Dermis microvascular lymphatic vessel endothelial cell (primary cell): Measurements from ENCODE around the gene UBE2F. TPM values are rescaled to one million over a fixed set of nuclear protein-coding genes. Genes with fewer than 3 reads are reported as not detected.
A peak's percentile ranks its signal among the peaks of the same experiment; 100 is the strongest.

Experiments used
- DNase-seq, 2 donors: peaks; one replicate each; pipeline versions ENCODE4 v3.0.0 to v3.0.0-alpha.2; 2010; ENCODE audit warnings: low read depth in 2 of 2
- total RNA-seq: library from RNA; depleted of rRNA; stranded (reverse); fragments of >200 nt; gene quantifications from 2 replicates; pipeline ENCODE4 v1.2.1, GENCODE V29; 2014

The UBE2F gene, protein sequence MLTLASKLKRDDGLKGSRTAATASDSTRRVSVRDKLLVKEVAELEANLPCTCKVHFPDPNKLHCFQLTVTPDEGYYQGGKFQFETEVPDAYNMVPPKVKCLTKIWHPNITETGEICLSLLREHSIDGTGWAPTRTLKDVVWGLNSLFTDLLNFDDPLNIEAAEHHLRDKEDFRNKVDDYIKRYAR
- 31.1 and 31.4 TPM in 2 replicates for total RNA-seq

DNA sequence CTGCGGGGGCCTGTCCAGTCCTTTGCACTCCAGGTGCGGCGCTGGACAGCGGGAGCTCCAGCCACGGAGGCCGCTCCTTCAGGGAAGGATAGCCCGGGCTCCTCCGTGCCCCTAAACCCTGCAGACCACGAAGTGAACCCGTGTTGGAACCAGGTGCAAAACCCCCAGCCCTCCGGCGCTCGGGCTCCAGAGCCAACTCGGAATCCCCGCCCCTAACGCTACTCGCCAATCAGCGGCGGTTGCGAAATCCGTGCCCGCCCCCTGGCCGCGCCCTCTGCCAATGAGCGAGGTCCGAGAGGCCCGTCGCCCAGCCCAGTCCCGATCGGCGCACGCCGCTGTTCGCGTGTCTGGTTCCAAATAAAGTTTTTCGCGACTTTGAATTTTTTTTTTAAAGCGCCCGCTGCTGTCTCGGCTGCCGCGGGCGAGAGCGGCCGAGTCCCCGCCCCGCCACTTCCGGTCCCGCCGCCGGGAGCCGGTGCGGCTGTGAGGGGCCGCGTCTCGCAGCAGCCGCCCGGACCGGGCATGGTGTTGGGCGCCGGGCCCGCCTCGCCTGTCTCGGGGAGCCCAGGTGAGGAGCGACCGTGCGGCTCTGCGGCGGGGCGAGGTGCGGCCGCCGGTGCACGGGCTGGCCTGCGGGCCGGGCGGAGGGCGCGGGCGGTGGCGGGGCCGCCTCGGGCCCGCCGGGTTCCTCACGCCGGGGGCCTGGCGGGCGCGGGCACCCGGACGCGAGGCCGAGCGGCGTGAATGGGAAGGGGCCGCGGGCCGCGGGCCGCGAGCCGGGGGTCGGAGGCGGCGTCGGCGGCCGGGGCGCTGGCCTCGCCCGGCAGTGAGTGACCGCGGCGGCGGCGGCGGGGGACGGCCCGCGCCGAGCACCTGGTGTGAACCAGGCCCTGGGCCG is at the start of gene UBE2F:
UBE2F (plus strand) TSS at position 450 of the 898 bp plus-strand sequence. CDS start 6,094 bp downstream, outside the sequence.
- DNase-seq = peak; percentile 92 to 97

GRCh38 chr2:237917696-237918374 is 49.0 kb upstream of the UBE2F start:
- DNase-seq = no peak

GRCh38 chr2:237919593-237919992 is 47.2 kb upstream of the UBE2F start:
- DNase-seq = no peak

GRCh38 chr2:237920673-237921072 is 46.1 kb upstream of the UBE2F start:
- DNase-seq = no peak

DNA sequence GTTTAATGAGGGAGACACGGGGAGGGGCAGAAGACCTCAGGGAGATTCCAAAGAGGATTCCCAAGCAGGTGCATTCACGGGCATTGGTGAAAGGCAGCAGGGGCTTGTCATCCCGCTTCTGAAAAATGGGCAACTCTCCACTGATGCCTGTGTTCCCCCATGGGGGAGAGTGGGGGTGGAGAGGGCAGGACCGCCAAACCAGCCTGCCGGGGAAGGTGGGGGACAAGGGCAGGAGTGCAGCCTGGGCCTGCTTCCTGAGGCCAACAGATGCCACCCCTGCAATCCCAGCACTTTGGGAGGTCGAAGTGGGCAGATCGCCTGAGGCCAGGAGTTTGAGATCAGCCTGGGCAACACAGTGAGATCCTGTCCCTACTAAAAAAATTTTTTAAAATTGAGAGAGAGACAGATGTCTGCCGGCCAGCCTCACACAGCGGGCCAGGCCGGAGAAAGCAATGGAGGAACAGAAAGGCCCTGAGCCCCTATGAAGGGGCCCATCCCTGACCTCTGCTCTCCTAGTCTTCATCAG is 44.8 kb upstream of the UBE2F start:
- no peak for DNase-seq

GRCh38 chr2:237922641-237923361 is 44.0 kb upstream of the UBE2F start:
- no peak for DNase-seq

DNA sequence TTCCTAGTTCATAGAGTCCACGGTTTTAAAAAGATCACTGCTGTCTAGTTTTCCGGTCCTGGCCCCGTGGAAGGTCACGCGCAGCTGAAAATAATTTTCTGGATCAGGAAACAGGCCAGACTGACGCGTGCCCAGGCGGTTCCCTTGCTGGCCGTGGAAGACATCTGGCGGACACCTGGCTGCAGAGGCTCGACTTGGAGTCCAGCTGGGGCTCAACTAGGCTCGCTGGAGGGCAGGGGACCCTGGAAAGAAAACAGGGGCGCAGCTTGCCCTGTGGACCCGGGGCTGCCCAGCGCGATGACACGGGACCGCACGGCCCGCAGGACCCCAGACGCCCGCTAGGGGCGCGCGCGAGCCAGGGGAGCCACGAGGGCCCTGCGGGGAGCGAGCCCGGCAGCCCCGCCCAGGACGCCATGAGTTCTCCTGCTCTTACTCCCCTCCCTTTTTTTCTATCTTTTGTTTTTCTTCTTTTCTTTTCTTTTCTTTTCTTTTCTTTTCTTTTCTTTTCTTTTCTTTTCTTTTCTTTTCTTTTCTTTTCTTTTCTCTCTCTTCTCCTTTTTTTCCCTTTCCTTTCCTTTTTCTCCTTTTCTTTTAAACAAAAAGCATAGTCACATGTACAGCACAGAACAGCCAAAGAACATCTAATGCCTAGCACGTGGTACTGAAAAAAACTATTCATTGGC is 43.2 kb upstream of the UBE2F start:
- DNase-seq = peak; percentile 61

DNA sequence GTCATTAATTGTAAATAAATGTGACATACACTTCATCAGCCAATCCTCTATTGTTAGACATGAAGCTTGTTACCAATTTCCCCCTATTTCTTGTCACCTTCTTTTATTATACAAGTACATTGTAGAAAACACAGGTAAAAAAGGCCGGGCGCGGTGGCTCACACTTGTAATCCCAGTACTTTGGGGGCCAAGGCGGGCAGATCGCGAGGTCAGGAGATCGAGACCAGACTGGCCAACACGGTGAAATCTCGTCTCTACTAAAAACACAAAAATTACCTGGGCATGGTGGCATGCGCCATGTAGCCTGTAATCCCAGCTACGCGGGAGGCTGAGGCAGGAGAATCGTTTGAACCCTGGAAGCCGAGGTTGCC is 42.7 kb upstream of the UBE2F start:
- no peak for DNase-seq

GRCh38 chr2:237927135-237927534 is 39.7 kb upstream of the UBE2F start:
- no peak for DNase-seq

GRCh38 chr2:237927986-237928385 is 38.8 kb upstream of the UBE2F start:
- no peak for DNase-seq

- no peak for DNase-seq
Measured at GRCh38 chr2:237929979-237930378, 36.8 kb upstream of the UBE2F start.

- DNase-seq = no peak
Measured at GRCh38 chr2:237931205-237931721, 35.6 kb upstream of the UBE2F start.

GRCh38 chr2:237932731-237933131 is 34.1 kb upstream of the UBE2F start:
- DNase-seq = no peak

GRCh38 chr2:237934186-237934585 is 32.6 kb upstream of the UBE2F start:
- no peak for DNase-seq

GRCh38 chr2:237935740-237936452 is 30.9 kb upstream of the UBE2F start:
- peak in 1 of 2 donors; percentile 33 for DNase-seq

DNA sequence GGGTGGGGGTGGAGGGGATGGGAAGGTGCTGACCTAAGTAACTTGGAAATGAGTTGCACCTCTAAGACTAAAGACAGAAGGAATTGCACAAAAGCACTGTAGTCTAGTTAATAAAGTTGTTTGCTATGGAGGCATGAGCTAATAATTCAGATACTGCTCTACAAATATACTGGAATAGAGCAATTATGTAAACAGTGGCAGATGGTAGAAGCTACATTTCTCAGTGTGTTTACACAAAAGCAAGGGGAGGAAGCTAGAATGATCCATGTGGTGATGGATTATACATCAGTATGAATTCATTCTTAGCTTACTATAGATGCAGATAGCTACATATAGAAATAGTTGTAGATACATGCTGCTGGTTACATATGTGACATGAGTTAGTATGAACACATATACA is 27.6 kb upstream of the UBE2F start:
- no peak for DNase-seq

GRCh38 chr2:237940828-237941227 is 26.0 kb upstream of the UBE2F start:
- no peak for DNase-seq

DNA sequence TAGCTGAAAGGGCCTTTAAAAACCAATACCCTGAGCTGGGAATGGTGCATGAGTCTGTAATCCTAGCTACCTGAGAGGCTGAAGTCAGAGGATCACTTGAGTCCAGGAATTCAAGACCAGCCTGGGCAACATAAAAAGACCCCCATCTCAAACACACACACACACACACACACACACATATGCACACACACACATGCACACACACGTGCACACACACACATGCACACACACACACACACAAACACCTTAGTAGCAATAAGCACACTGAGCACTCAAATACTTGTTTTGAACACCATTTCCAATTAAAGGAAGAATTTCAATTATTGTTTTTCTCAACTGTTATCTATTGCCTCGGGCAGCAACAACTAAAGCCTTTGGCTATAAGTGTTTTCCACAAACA is 25.6 kb upstream of the UBE2F start:
- no peak for DNase-seq

DNA sequence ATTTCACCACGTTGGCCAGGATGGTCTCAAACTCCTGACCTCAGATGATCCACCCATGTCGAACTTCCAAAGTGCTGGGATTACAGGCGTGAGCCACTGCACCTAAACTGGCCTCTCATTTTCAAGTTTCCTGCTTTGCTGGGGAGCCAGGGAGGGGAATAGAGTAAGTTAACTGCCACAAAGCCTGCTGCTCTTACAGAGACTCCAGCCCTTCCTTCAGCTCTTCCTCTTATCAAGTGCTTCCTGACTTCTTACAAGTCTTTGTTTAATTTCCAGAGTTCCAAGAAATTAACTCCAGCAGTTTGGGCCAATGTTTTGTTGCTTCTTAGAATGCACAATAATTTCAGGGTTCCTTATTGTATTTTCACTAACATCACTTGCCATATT is 24.3 kb upstream of the UBE2F start:
- peak in 1 of 2 donors; percentile 27 for DNase-seq
